ENCODE measurements around the gene CACNG5.
A peak's percentile ranks its signal among the peaks of the same experiment; 100 is the strongest.

The CACNG5 gene

DNA sequence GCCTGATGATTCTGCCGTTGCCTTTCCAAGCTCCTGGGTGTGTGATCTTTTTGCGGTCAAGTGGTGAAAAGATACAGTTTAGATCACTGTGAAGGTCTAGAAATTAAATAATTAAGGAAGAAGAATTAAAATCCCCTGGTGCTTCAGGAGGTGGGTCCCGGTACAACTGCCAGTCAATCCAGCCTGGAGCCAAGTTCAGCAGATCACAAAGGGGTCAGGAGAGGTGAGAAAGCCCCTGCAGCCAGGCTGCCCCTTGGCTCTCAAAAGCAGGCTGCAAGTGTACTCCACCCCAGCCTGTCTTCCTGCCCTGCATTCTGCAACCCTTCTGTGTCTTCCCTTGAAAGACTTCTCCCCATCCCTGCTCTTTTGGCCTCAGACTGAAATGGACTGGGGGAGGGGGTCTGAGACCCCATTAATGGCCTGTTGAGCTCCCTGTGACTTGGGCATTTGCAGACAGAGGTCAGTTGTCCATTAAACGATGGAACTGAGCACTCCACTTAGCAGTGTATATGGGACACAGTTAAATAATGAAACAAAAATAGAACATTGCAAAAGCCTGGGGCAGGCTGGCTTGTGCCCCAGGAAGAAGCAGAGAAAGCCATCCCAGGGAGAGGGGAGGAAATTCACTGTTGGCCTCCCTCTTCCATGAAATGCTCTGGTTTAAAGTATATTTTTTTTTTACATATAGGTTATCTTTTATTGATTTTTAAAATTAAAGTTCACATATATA is 15.1 kb downstream of the CACNG5 start:
- Histone ChIP-seq H3K9me3 (ENCODE audit: insufficient read depth, low read depth, low read length) (peaks cover 16% of the 10 kb centered on the region), H3K9ac (ENCODE audit: low read length) (no peak overlapping the region), H3K4me3 (ENCODE audit: low read depth, low read length) (no peak overlapping the region), H3K79me1 (ENCODE audit: low read length) (no peaks in the 10 kb centered on the region), H2BK12ac (ENCODE audit: low read length) (no peak overlapping the region), H3K79me2 (ENCODE audit: control insufficient read depth, insufficient read depth, low read length, poor library complexity) (no peaks in the 10 kb centered on the region), H2AK5ac (ENCODE audit: low read length) (no peak overlapping the region), H4K12ac (ENCODE audit: low read depth, low read length) (no peak overlapping the region), H3K36me3 (ENCODE audit: control insufficient read depth in 1 of 2, insufficient read depth in 2 of 2, low read length in 2 of 2) (no peaks in the 10 kb centered on the region), H3K27me3 (ENCODE audit: insufficient read depth, low read length) (no peaks in the 10 kb centered on the region), H2BK5ac (ENCODE audit: low read depth, low read length, poor library complexity) (no peak overlapping the region), H3K14ac (ENCODE audit: low read length) (no peak overlapping the region), H3K23ac (ENCODE audit: low read length) (no peak overlapping the region), H2AFZ (ENCODE audit: insufficient read depth, low read length, poor library complexity) (no peak overlapping the region), H4K91ac (ENCODE audit: low read depth, low read length) (no peak overlapping the region), H3K18ac (ENCODE audit: low read length) (no peak overlapping the region), H4K8ac (ENCODE audit: low read depth, low read length) (no peak overlapping the region), H3K4ac (ENCODE audit: low read depth, low read length) (no peak overlapping the region), H3K4me2 (ENCODE audit: low read length) (no peak overlapping the region), H2BK120ac (ENCODE audit: insufficient read depth, low read length, poor library complexity) (no peak overlapping the region), H3K4me1 (ENCODE audit: control insufficient read depth in 1 of 2, insufficient read depth in 2 of 2, low read length in 2 of 2) (no peaks in the 10 kb centered on the region), H3K27ac (ENCODE audit: low read depth, low read length) (no peak overlapping the region)
- no peak for DNase-seq
- no CpG with 5 or more reads among the region's 4 CpGs for WGBS (ENCODE audit: extremely low coverage, insufficient coverage, insufficient read length)

DNA sequence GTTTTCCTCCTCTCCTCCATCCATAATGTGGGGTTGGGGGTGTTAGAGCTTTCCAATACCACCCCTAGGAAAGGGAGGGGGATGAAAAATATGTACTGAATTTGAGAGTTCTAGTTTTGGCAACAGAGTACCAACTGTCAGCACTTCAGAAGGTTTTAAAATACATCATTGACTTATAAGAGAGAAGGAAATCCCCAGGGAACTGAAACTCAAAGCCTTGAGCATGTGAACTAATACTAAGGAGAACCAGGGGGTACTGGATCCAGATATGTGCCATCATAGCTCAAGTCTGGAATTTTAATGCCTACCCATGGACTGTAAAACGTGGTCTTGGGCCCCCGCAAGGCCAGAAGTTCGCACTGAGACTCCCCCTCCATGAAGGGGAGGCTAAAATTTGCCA is 15.8 kb downstream of the CACNG5 start:
- Histone ChIP-seq H3K4me1 (ENCODE audit: control insufficient read depth in 1 of 2, insufficient read depth in 2 of 2, low read length in 2 of 2) (no peaks in the 10 kb centered on the region), H2AK5ac (ENCODE audit: low read length) (no peak overlapping the region), H3K4me2 (ENCODE audit: low read length) (no peak overlapping the region), H3K14ac (ENCODE audit: low read length) (no peak overlapping the region), H3K79me1 (ENCODE audit: low read length) (no peaks in the 10 kb centered on the region), H3K4me3 (ENCODE audit: low read depth, low read length) (no peak overlapping the region), H3K36me3 (ENCODE audit: control insufficient read depth in 1 of 2, insufficient read depth in 2 of 2, low read length in 2 of 2) (no peaks in the 10 kb centered on the region), H4K8ac (ENCODE audit: low read depth, low read length) (no peak overlapping the region), H2BK12ac (ENCODE audit: low read length) (no peak overlapping the region), H2BK5ac (ENCODE audit: low read depth, low read length, poor library complexity) (no peak overlapping the region), H2BK120ac (ENCODE audit: insufficient read depth, low read length, poor library complexity) (no peak overlapping the region), H2AFZ (ENCODE audit: insufficient read depth, low read length, poor library complexity) (no peak overlapping the region), H3K9ac (ENCODE audit: low read length) (no peak overlapping the region), H3K9me3 (ENCODE audit: insufficient read depth, low read depth, low read length) (peaks cover 13% of the 10 kb centered on the region), H4K91ac (ENCODE audit: low read depth, low read length) (no peak overlapping the region), H3K4ac (ENCODE audit: low read depth, low read length) (no peak overlapping the region), H3K18ac (ENCODE audit: low read length) (no peak overlapping the region), H3K23ac (ENCODE audit: low read length) (no peak overlapping the region), H3K27me3 (ENCODE audit: insufficient read depth, low read length) (no peaks in the 10 kb centered on the region), H3K79me2 (ENCODE audit: control insufficient read depth, insufficient read depth, low read length, poor library complexity) (no peaks in the 10 kb centered on the region), H4K12ac (ENCODE audit: low read depth, low read length) (no peak overlapping the region), H3K27ac (ENCODE audit: low read depth, low read length) (no peak overlapping the region)
- whole genome bisulfite sequencing (ENCODE audit: extremely low coverage, insufficient coverage, insufficient read length), result no CpG with 5 or more reads among the region's 3 CpGs
- DNase-seq, result no peak

DNA sequence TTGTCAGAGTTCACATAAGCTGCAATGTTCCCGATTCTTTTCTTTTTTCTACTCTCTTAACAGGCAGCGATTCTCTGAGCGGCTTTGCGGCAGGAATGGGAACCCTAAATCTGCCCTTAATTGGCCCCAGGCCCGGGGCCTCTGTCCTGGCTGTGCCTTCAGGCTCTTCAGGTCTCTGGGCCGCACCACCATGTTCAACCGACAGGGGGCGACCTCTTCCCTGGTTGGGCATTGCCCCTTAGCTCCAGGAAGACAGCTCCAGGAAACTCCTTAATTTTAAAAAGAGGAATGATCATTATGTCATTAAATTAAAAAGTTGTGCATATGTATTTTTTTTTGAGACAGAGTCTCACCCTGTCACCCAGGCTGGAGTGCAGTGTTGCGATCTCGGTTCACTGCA is 20.3 kb downstream of the CACNG5 start:
- no peaks in the 10 kb centered on the region for H3K4me1 ChIP-seq (ENCODE audit: control insufficient read depth in 1 of 2, insufficient read depth in 2 of 2, low read length in 2 of 2)
- no peak overlapping the region for H2AFZ ChIP-seq (ENCODE audit: insufficient read depth, low read length, poor library complexity)
- H4K12ac ChIP-seq (ENCODE audit: low read depth, low read length), result no peak overlapping the region
- H2BK5ac ChIP-seq (ENCODE audit: low read depth, low read length, poor library complexity), result no peak overlapping the region
- no peak overlapping the region for H3K18ac ChIP-seq (ENCODE audit: low read length)
- no peak overlapping the region for H3K27ac ChIP-seq (ENCODE audit: low read depth, low read length)
- H3K9me3 ChIP-seq (ENCODE audit: insufficient read depth, low read depth, low read length), result peaks cover 2% of the 10 kb centered on the region
- no peak overlapping the region for H3K23ac ChIP-seq (ENCODE audit: low read length)
- no CpG with 5 or more reads among the region's 10 CpGs for WGBS (ENCODE audit: extremely low coverage, insufficient coverage, insufficient read length)
- H4K91ac ChIP-seq (ENCODE audit: low read depth, low read length), result no peak overlapping the region
- H2BK120ac ChIP-seq (ENCODE audit: insufficient read depth, low read length, poor library complexity), result no peak overlapping the region
- no peak overlapping the region for H3K4me2 ChIP-seq (ENCODE audit: low read length)
- H3K79me2 ChIP-seq (ENCODE audit: control insufficient read depth, insufficient read depth, low read length, poor library complexity), result no peaks in the 10 kb centered on the region
- H3K4ac ChIP-seq (ENCODE audit: low read depth, low read length), result no peak overlapping the region
- H3K27me3 ChIP-seq (ENCODE audit: insufficient read depth, low read length), result no peaks in the 10 kb centered on the region
- no peak overlapping the region for H3K14ac ChIP-seq (ENCODE audit: low read length)
- H4K8ac ChIP-seq (ENCODE audit: low read depth, low read length), result no peak overlapping the region
- no peaks in the 10 kb centered on the region for H3K79me1 ChIP-seq (ENCODE audit: low read length)
- DNase-seq, result peak in 1 of 2 donors; percentile 21
- no peak overlapping the region for H3K9ac ChIP-seq (ENCODE audit: low read length)
- no peak overlapping the region for H2BK12ac ChIP-seq (ENCODE audit: low read length)
- no peaks in the 10 kb centered on the region for H3K36me3 ChIP-seq (ENCODE audit: control insufficient read depth in 1 of 2, insufficient read depth in 2 of 2, low read length in 2 of 2)
- no peak overlapping the region for H3K4me3 ChIP-seq (ENCODE audit: low read depth, low read length)
- H2AK5ac ChIP-seq (ENCODE audit: low read length), result no peak overlapping the region

DNA sequence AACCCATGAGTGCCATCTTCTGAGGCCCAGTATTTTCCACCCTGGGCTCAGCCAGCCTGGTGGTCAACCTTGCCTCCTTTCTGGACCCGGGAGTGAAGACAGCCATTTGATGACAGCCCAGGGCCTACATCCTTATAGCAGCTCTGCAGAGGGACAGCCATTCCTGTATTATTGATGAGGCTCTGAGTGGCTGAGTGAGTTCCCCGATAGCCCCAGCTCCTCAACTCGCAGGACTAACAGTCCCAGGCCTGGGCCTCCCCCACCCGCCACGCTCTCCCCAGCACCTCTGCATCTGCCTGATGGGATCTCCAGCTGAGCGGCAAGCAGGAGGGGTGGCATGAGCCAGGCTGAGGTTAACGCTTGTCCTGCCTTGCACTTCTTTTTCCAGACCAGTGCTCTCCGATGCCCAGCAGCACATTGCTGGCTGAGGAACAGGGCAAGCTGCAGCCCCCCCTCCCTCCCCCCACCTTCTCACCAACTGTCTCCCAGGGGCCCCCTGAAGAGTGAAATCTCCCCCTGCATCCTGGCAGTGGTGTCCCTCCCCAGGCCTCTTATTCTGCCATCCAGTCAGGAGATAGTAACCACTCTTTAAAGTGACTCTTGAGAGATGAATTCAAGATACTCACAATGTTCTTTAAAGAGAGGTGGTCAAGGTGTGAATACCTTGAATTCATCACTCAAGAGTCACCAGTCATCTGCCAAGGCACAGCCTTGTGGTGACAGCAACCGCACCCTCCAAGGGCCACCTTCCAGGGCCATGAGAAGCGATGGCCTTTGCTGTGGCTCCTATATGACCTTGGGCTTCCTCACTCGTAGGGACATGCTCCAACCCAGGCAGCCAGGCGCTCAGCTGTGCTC is 23.5 kb downstream of the CACNG5 start:
- no peak overlapping the region for H4K8ac ChIP-seq (ENCODE audit: low read depth, low read length)
- no peak overlapping the region for H3K4me2 ChIP-seq (ENCODE audit: low read length)
- no peaks in the 10 kb centered on the region for H3K27me3 ChIP-seq (ENCODE audit: insufficient read depth, low read length)
- no peak overlapping the region for H3K18ac ChIP-seq (ENCODE audit: low read length)
- DNase-seq, result peak; percentile 14 to 66
- no peak overlapping the region for H3K9ac ChIP-seq (ENCODE audit: low read length)
- no peak overlapping the region for H2AK5ac ChIP-seq (ENCODE audit: low read length)
- no peak overlapping the region for H2BK12ac ChIP-seq (ENCODE audit: low read length)
- H4K12ac ChIP-seq (ENCODE audit: low read depth, low read length), result no peak overlapping the region
- no CpG with 5 or more reads among the region's 12 CpGs for WGBS (ENCODE audit: extremely low coverage, insufficient coverage, insufficient read length)
- no peaks in the 10 kb centered on the region for H3K4me1 ChIP-seq (ENCODE audit: control insufficient read depth in 1 of 2, insufficient read depth in 2 of 2, low read length in 2 of 2)
- no peak overlapping the region for H3K4me3 ChIP-seq (ENCODE audit: low read depth, low read length)
- no peak overlapping the region for H2BK5ac ChIP-seq (ENCODE audit: low read depth, low read length, poor library complexity)
- no peak overlapping the region for H3K23ac ChIP-seq (ENCODE audit: low read length)
- no peak overlapping the region for H3K27ac ChIP-seq (ENCODE audit: low read depth, low read length)
- no peak overlapping the region for H4K91ac ChIP-seq (ENCODE audit: low read depth, low read length)
- H3K9me3 ChIP-seq (ENCODE audit: insufficient read depth, low read depth, low read length), result peaks cover 2% of the 10 kb centered on the region
- H3K14ac ChIP-seq (ENCODE audit: low read length), result no peak overlapping the region
- no peaks in the 10 kb centered on the region for H3K79me2 ChIP-seq (ENCODE audit: control insufficient read depth, insufficient read depth, low read length, poor library complexity)
- H3K79me1 ChIP-seq (ENCODE audit: low read length), result no peaks in the 10 kb centered on the region
- H2BK120ac ChIP-seq (ENCODE audit: insufficient read depth, low read length, poor library complexity), result no peak overlapping the region
- H2AFZ ChIP-seq (ENCODE audit: insufficient read depth, low read length, poor library complexity), result no peak overlapping the region
- no peaks in the 10 kb centered on the region for H3K36me3 ChIP-seq (ENCODE audit: control insufficient read depth in 1 of 2, insufficient read depth in 2 of 2, low read length in 2 of 2)
- no peak overlapping the region for H3K4ac ChIP-seq (ENCODE audit: low read depth, low read length)

Measured in trophoblast cell (in vitro differentiated cells and primary cell).